ENCODE results near the gene SNX24.

GRCh38 chr5:122815218-122815767, 30.1 kb upstream of the SNX24 start:
- TF ChIP-seq CTCF (IDR thresholded peaks at IDR 0.05; ENCODE audit: insufficient read depth, low read length, poor library complexity, severe bottlenecking) (no peak), EZH2phosphoT487 (conservative IDR thresholded peaks at IDR 0.05; ENCODE audit: low read length) (no peak)

All from SU-DHL-6 (cell line).